H4 (cell line): Measurements from ENCODE around the gene PPP2R5D. TPM values are rescaled to one million over a fixed set of nuclear protein-coding genes. Genes with fewer than 3 reads are reported as not detected.

Experiments
- DNase-seq: peaks from one replicate; pipeline ENCODE4 v3.0.0-alpha.2; 2015; ENCODE audit warnings: low spot score
- total RNA-seq: library from RNA; depleted of rRNA; stranded (reverse); fragments of >200 nt; shearing (Covaris generic); gene quantifications from 2 replicates; pipeline ENCODE4 v1.2.3, GENCODE V29; 2014

Gene PPP2R5D
- total RNA-seq, 1 experiment from 2014 or later: 70.8 TPM

- no peak for DNase-seq
Observed at GRCh38 chr6:42963179-42963854, 21.1 kb upstream of the PPP2R5D start.

- DNase-seq: peak; percentile 42
Observed at GRCh38 chr6:42963855-42964605, 20.3 kb upstream of the PPP2R5D start.

DNA sequence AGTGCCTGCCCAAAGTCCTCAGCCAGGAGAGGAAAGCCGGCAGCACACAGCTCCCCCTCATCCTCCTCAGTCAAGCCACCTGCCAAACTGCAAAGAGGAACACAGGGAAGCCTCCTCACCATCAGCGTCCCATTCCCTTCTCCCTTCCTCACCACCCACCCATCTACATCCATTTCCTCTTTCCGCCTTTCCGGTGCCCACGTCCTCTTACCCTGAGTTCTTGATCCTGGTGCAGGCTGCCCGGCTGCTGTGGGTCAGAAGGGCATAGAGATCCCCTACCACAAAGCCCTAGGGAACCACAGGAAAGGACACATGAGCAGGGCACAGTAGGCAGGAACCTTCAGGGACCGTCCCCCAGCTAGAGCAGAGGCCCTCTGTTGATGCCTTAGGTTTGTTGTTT is 17.8 kb upstream of the PPP2R5D start:
- DNase-seq: no peak

DNA sequence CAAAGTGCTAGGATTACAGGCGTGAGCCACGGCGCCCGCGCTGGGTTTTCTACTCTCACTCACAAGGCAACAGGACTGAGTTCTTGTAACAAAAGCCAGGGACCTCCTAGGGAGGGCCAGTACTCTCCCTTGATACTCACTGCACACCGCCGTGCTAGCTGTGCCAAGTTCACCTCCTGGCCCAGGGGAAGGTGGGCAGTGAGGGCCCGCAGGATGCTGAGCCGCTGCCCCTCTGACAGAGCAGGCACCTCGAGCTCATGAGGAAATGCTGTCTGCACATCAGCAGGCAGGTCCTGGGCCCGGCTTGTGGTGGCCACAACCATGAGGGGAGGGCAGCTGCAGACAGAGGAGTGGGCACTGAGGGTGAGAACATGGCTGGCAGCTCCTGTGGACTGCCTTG is 17.1 kb upstream of the PPP2R5D start:
- DNase-seq: no peak

GRCh38 chr6:42968126-42968701 is 16.2 kb upstream of the PPP2R5D start:
- no peak for DNase-seq

DNA sequence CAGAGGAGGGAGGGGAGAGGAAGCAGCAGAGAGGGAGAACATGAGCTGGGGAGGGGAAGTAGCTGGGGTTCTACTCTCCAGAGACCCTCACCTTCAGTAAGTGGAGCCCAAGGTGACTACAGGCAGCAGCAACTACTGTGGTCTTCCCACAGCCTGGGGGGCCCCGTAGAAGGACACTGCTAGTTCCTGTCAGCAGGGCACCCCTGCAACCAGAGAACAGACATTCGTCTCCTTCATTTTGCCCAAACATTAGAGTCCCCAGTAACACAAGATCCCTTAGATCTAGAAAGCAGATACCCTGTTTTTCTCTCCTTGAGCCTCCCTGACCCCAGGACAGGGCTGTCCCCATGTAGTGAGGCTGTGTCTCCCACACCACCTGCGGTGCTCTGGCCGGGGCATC is 15.6 kb upstream of the PPP2R5D start:
- DNase-seq: no peak

DNA sequence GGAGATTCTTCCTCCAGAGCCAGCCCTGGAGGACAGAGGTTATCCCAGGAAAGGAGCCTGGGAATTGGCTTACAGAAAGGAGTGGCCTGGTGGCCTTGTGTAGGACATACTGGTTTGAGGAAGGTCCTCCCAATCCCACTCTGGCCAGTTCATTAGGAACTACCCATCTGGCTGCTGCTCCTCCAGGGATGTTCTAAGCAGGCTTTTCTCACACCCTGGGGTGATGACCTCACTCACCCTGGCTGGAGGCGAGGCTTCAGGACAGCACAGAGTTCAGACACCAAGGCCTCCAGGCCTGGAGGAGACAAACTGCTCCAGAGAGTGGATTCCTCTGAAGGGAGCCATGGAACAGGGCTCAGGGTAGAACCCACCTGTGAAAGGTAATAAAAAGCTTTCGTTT is 14.9 kb upstream of the PPP2R5D start:
- no peak for DNase-seq

- DNase-seq: no peak
Observed at GRCh38 chr6:42969934-42970333, 14.4 kb upstream of the PPP2R5D start.

GRCh38 chr6:42970871-42971612 is 13.3 kb upstream of the PPP2R5D start:
- no peak for DNase-seq

- DNase-seq: no peak
Observed at GRCh38 chr6:42971746-42972327, 12.5 kb upstream of the PPP2R5D start.

DNA sequence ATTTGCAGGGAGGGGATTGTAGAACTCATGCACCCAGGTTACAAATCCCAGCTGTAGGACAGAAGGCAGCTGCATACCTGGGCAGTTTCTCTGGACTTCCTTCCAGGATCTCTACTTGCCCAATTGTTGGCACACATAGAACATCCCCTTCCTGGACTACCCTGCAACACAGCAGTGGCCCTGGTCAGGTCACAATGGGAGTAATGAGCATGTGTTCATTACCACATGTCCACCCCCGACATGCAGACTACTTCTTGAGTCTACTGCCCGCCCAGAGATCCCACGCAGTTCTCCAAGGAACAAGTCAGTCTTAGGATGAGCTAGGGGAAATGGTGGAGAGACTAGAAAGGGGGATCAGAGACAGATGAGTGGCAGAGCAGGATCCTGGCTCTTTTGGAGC is 10.4 kb upstream of the PPP2R5D start:
- no peak for DNase-seq

- peak; percentile 5 for DNase-seq
Observed at GRCh38 chr6:42974919-42975505, 9.4 kb upstream of the PPP2R5D start.

DNA sequence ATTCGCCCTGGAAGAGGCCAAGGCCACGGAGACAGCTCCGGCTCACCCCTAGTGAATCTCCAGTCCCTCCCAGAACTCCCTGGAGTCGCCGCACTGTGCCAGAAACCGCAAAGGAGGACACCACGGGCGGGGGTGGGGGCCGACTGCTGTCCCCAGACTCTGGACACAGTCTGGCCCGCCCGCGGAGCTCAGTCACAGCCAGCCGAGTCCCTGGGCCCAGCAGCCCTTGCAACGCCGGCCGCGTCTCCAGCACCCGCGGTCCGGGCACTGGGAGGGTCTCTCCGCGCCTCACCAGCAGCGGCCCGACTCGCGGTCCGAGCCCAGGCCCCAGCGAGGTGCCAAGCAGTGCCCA is 5.9 kb upstream of the PPP2R5D start:
- DNase-seq: peak; percentile 14

DNA sequence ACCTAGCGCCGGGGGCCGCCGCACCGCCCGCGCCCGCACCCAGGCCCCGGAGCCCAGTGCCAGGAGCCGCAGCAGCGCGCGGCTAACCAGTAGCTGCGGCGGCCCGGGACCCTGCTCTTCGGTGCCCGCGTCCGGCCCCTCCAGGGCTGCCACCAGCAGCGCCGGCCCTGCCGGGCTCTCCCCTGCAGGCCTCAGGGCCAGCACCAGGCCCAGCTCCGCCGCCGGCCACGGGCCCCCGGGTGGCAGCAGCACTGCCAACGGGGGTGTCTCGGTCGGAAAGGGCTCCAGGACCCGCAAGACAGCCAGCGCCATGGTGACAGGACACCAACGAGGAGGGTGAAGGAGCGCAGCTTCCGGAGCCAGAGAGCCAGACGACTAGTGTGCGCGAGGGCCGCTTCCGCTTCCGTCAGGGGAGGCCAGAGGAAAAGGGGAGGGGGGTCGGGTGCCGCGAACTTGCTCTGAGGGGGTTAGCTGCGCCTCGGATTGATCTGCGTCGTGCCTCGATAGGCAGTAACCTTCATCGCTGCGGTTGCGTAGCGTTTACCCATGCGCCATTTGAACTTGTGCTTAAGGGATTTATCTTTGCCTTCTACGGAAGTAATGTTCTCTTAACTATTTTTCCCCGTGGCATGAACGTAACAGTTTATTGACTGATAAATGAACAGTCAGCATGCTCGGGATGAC is 5.4 kb upstream of the PPP2R5D start, which contains the start of gene PEX6:
Gene PEX6 (minus strand): TSS at position 343 of the 684 bp plus-strand sequence. CDS start 31 bp downstream, at position 312.
- DNase-seq: peak; percentile 89

DNA sequence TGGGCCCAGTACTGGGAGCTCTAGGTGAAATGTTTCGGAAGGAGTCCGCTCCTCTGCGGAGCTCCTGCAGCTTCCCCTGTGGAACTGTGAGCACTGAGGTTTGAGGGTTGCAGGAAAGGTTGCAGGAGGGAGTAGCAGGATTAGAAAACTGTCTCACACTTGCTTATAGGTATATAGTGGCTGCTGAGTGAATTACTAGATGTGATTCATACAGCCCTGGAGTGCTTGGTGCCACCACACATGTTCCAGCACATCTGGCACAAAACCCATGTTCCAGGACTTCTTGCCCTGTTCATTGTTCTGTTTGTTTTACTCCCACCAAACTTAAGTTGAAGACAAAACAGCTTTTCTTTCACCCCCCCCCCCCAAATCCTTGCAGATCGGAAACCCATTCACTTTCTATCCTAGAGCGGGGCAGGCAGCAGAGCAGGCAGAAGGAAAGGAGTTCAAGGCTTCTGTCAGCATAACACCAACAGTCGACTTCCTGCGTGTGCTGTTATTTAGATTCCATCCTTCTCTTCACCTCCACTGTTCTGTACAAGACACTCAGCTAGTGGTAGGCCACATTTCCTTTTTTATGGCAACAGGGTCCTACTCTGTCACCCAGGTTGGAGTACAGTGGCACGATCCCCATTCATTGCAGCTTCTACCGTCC is 4.7 kb upstream of the PPP2R5D start:
- DNase-seq: no peak

DNA sequence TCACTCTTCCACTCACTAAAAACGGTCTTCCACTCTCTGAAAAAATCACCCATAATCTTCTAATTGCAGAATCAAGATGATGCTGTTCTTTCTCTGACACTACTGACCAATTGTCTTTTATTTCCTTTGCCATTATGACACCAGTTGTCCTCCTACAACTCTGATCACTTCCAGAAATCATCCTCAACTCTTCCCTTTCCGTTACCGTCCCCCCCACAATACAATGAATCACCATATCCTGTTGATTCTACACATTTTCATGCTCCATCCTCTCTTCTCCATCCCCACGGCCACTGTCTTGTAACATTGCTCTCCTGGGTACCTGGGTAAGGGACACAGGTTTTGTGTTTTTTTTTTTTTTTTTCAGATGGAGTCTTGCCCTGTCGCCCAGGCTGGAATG is 2.5 kb upstream of the PPP2R5D start:
- DNase-seq: no peak

DNA sequence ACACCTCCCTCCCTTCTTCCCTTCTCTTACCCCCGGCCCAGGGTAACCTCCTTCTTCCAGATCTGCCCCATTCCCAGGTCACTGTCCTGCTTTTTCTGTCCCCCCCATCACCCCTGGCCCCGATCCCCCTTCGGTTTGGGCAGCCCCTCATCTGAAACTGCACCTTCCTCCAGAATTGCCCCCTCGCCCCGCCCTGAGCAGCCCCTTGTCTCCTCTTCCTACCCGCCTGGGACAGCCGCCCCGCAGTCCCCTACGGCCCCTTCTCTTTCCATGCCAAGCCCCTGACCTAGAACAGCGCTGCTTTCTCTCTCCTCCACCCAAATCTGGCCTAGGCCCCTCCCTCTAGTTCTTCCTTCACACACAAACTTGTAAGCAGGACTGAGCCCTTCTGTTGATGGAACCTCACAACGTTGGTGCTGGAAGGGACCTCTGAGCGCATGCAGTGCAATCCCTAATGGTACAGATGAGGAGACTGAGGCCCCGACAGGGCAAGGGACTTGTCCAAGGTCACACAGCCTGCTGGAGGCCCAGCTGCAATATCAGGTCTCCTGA is 630 bp downstream of the PPP2R5D start:
- no peak for DNase-seq

GRCh38 chr6:42987533-42988451 is 3.4 kb downstream of the PPP2R5D start:
- DNase-seq: no peak

- no peak for DNase-seq
Observed at GRCh38 chr6:42988486-42989020, 4.2 kb downstream of the PPP2R5D start.
